ENCODE results near the gene CPLX3.
A peak's percentile ranks its signal among the peaks of the same experiment; 100 is the strongest.

The CPLX3 gene

DNA sequence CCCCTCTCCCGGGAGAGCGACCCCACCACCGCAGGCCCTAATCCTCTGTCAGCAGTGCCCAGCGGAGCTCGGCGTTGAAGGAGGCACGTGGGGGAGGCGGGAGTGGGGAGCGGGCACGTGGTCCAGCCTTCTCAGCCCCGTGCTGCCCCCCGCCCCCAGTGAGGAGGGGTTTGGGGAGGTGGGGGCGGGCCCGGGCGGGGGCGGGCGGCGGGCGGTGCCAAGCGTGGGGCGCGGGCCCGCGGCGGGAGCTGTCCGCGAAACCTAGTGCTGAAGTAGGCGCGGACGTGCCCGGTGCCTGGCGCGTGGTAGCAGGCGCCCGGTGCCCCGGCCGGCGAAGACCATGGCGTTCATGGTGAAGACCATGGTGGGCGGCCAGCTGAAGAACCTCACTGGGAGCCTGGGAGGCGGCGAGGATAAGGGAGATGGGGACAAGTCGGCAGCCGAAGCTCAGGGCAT is at the start of gene CPLX3:
TSS of gene CPLX3 (plus strand) at position 264 of the 456 bp plus-strand sequence. CDS start at position 341, 77 bp downstream.
- no peak within 1 kb of the TSS for H3K4me3 ChIP-seq (ENCODE audit: low read depth, low read length)
- TF ChIP-seq, protein P1, sequence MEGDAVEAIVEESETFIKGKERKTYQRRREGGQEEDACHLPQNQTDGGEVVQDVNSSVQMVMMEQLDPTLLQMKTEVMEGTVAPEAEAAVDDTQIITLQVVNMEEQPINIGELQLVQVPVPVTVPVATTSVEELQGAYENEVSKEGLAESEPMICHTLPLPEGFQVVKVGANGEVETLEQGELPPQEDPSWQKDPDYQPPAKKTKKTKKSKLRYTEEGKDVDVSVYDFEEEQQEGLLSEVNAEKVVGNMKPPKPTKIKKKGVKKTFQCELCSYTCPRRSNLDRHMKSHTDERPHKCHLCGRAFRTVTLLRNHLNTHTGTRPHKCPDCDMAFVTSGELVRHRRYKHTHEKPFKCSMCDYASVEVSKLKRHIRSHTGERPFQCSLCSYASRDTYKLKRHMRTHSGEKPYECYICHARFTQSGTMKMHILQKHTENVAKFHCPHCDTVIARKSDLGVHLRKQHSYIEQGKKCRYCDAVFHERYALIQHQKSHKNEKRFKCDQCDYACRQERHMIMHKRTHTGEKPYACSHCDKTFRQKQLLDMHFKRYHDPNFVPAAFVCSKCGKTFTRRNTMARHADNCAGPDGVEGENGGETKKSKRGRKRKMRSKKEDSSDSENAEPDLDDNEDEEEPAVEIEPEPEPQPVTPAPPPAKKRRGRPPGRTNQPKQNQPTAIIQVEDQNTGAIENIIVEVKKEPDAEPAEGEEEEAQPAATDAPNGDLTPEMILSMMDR (IDR thresholded peaks at IDR 0.05; ENCODE audit: low read depth, low read length): no peak

DNA sequence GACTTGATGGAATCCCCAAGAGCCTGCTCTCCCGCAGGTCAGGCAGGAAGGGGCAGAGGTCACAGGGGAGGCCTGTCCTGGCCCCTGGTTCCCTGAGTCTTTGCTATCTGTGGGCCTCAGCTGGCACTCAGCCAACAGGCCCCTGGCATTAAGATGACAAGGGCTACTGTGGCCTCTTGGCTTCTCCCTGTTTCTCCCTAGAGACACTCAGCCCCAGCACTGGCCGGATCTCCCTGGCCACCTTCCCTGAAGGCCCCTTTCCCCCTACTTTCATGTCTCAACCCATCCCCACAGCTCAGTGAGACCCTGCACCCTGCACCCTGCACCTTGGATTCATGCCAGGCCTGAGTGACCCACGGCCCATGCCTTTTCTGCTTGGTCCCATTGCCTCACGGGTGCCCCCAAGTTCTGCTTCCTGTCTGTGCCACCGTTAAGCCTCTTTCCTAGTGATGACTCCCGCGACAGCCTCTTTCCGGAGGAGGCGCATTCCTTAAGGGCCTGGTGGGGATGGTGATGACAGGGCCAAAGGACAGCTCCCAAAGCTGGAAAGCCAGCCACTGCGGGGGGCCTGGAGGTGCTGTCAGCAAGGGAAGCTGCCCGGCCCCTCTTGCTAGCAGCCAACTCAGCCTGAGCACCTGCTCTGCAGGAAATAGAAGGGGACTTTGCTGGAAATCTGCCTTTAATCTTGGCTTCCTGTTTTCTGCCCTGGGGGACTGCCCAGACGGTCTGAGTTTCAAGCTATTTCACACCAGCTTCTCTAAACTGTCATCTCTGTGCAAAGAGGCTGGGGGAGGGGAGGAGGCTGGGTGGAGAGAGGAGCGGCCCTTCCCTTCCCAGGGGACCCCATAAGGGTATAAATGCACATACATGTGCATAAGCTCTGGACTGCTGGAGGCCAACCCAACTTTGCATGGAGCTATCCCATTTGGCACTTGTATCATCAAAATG is 49.3 kb upstream of the CPLX3 start:
- TF ChIP-seq, protein P1 (IDR thresholded peaks at IDR 0.05; ENCODE audit: low read depth, low read length): no peak
- no peak overlapping the region for H3K4me3 ChIP-seq (ENCODE audit: low read depth, low read length)

DNA sequence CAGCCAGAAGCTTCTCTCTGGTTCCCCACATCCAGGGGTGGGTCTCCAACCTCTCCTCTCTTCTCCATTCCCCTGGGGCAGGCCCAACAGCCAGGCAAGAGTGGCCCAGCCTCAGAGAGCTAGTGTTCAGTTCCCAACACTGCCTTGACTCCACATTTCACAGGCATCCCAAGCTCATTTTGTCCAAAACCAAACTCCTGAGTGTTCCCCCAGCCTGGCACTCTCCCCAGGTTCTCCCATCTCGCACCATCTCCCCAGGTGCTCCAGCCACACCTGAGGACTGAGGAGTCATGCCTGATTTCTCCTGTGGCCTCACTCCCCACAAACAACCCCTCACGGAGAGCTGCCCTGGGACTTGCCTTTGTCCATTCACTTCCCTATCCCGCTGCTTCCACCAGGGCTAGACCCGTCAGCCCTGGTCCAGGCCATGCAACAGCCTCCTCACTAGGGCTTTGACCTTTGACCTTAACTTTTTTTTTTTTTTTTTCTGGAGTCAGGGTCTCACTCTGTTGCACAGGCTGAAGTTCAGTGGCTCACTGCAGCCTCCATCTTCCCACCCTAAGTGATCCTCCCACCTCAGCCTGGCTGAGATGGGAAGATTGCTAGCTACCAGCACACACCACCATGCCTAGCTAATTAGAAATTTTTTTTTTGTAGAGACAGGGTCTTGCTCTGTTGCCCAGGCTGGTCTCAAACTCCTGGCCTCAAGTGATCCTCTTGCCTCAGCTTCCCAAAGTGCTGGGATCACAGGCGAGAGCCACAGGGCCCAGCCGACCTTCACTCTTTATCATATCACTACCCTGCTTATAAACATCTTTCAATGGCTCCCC is 48.4 kb upstream of the CPLX3 start:
- no peak overlapping the region for H3K4me3 ChIP-seq (ENCODE audit: low read depth, low read length)
- TF ChIP-seq, protein P1 (IDR thresholded peaks at IDR 0.05; ENCODE audit: low read depth, low read length): no peak

GRCh38 chr15:74778599-74778970 is 47.8 kb upstream of the CPLX3 start:
- H3K4me3 ChIP-seq (ENCODE audit: low read depth, low read length): no peak overlapping the region
- TF ChIP-seq, protein P1 (IDR thresholded peaks at IDR 0.05; ENCODE audit: low read depth, low read length): no peak

GRCh38 chr15:74779162-74779648 is 47.2 kb upstream of the CPLX3 start:
- TF ChIP-seq, protein P1 (IDR thresholded peaks at IDR 0.05; ENCODE audit: low read depth, low read length): no peak
- no peak overlapping the region for H3K4me3 ChIP-seq (ENCODE audit: low read depth, low read length)

- TF ChIP-seq, protein P1 (IDR thresholded peaks at IDR 0.05; ENCODE audit: low read depth, low read length): no peak
- peak overlapping the region; percentile 61 for H3K4me3 ChIP-seq (ENCODE audit: low read depth, low read length)
These were observed 45.6 kb upstream of the CPLX3 start for GRCh38 chr15:74780523-74781430.

Measured in WI38 (cell line).